Keratinocyte (primary cell): ENCODE data around the gene CMTR1. TPM values are rescaled to one million over a fixed set of nuclear protein-coding genes. Genes with fewer than 3 reads are reported as not detected.

Experiments
- DNase-seq: peaks from one replicate; pipeline ENCODE4 v3.0.0-alpha.2; 2011; ENCODE audit warnings: low read depth, missing footprints, low spot score
- FAIRE-seq: peaks from 2 replicates; lab custom pipeline; 2011; peaks lifted over from hg19 to GRCh38; lab: Jason Lieb, UNC
- H2AFZ ChIP-seq: 2 replicates; pipeline ENCODE4 v1.6.0; 2012; ENCODE audit warnings: low read length, control low read depth, inconsistent platforms; ENCODE audit not compliant: control insufficient read depth
- H3K27ac ChIP-seq: 2 replicates; pipeline ENCODE4 v1.5.1; 2011; ENCODE audit warnings: low read length; ENCODE audit not compliant: control insufficient read depth, insufficient read depth
- H3K27me3 ChIP-seq: 3 replicates; pipeline ENCODE4 v1.6.0; 2011; ENCODE audit warnings: low read length; ENCODE audit not compliant: control insufficient read depth, insufficient read depth; ENCODE audit errors: extremely low read depth
- H3K36me3 ChIP-seq, 2 experiments: 2 replicates in 1 of 2; 3 replicates in 1 of 2; pipeline ENCODE4 v1.5.1; 2011; ENCODE audit warnings: low read length in 2 of 2, mild to moderate bottlenecking in 1 of 2; ENCODE audit not compliant: control insufficient read depth in 2 of 2, insufficient read depth in 2 of 2; ENCODE audit errors: extremely low read depth in 1 of 2
- H3K4me1 ChIP-seq: 3 replicates; pipeline ENCODE4 v1.5.1; 2011; ENCODE audit warnings: low read length; ENCODE audit not compliant: control insufficient read depth, insufficient read depth; ENCODE audit errors: extremely low read depth
- H3K4me2 ChIP-seq: 3 replicates; pipeline ENCODE4 v1.6.0; 2011; ENCODE audit warnings: low read depth, low read length; ENCODE audit not compliant: control insufficient read depth, insufficient read depth; ENCODE audit errors: extremely low read depth
- H3K4me3 ChIP-seq, 3 experiments: fragments of 200-600 bp in 1 of 3; sonication (generic) in 1 of 3; 2 replicates in 2 of 3; 3 replicates in 1 of 3; pipeline ENCODE4 v1.5.1; 2011 to 2016; ENCODE audit warnings: low read length in 3 of 3, mild to moderate bottlenecking in 3 of 3, control low read depth in 2 of 3, inconsistent platforms in 1 of 3, low read depth in 1 of 3, mixed read lengths in 1 of 3, mixed run types in 1 of 3, moderate library complexity in 1 of 3; ENCODE audit not compliant: control insufficient read depth in 2 of 3, insufficient read depth in 2 of 3; ENCODE audit errors: extremely low read depth in 1 of 3
- H3K79me2 ChIP-seq: 2 replicates; pipeline ENCODE4 v1.6.0; 2012; ENCODE audit warnings: low read length; ENCODE audit not compliant: control insufficient read depth, insufficient read depth
- H3K9ac ChIP-seq: 3 replicates; pipeline ENCODE4 v1.6.0; 2011; ENCODE audit warnings: low read length; ENCODE audit not compliant: control insufficient read depth, insufficient read depth; ENCODE audit errors: extremely low read depth
- H3K9me1 ChIP-seq: 3 replicates; pipeline ENCODE4 v1.6.0; 2011; ENCODE audit warnings: low read length; ENCODE audit not compliant: control insufficient read depth, insufficient read depth; ENCODE audit errors: extremely low read depth
- H3K9me3 ChIP-seq: 2 replicates; pipeline ENCODE4 v1.5.1; 2012; ENCODE audit warnings: low read depth, low read length; ENCODE audit not compliant: control insufficient read depth
- H4K20me1 ChIP-seq: 3 replicates; pipeline ENCODE4 v1.6.0; 2011; ENCODE audit warnings: low read length; ENCODE audit not compliant: control insufficient read depth, insufficient read depth; ENCODE audit errors: extremely low read depth
- EZH2 ChIP-seq: IDR thresholded peaks from one replicate; pipeline ENCODE4 v1.6.1; 2012; ENCODE audit warnings: inconsistent platforms, mild to moderate bottlenecking, low read length, moderate library complexity
- dilution Hi-C: fragments of 300-500 bp; cut with MboI; formaldehyde crosslinking; loops from one replicate; pipeline ENCODE4 v1.7.0; 2020; ENCODE audit warnings: low sequenced_read_pairs; ENCODE audit not compliant: extremely low pct_ligation_motif_present
- polyA plus RNA-seq, 5 experiments: library from polyadenylated mRNA; depleted of rRNA in 3 of 5; stranded (reverse) in 3 of 5; stranded (forward) in 1 of 5; unstranded in 1 of 5; fragments of >200 nt; gene quantifications; 1 replicate in 1 of 5; 2 replicates in 3 of 5; 3 replicates in 1 of 5; pipeline versions ENCODE4 v1.2.1 to v1.2.3, GENCODE V29; 2011 to 2012; ENCODE audit warnings: missing spikeins in 2 of 5, low read depth in 1 of 5, low replicate concordance in 1 of 5
- TF ChIP-seq, protein P1 (sequence below), 3 experiments: IDR thresholded peaks in 1 of 3; conservative IDR thresholded peaks in 1 of 3; optimal IDR thresholded peaks in 1 of 3; 2 replicates in 2 of 3; 3 replicates in 1 of 3; pipeline versions ENCODE3 to v1.5.1; 2011; ENCODE audit warnings: low read length in 3 of 3, mild to moderate bottlenecking in 3 of 3, moderate library complexity in 2 of 3, control low read depth in 1 of 3, inconsistent platforms in 1 of 3; ENCODE audit not compliant: insufficient read depth in 2 of 3; ENCODE audit errors: extremely low read depth in 1 of 3

Gene CMTR1
- polyA plus RNA-seq, 1 donor (not counting 4 experiments of a cell fraction or from before 2014, with no cell fraction given) = 24.6 TPM

- Histone ChIP-seq H3K27ac (no peak overlapping the region), H3K4me3 (no peak overlapping the region), H2AFZ (no peak overlapping the region), H4K20me1 (no peaks in the 10 kb centered on the region), H3K36me3 (no peaks in the 10 kb centered on the region), H3K27me3 (no peaks in the 10 kb centered on the region), H3K9me3 (no peaks in the 10 kb centered on the region), H3K79me2 (no peaks in the 10 kb centered on the region), H3K9ac (no peak overlapping the region), H3K4me2 (no peak overlapping the region), H3K9me1 (no peaks in the 10 kb centered on the region), H3K4me1 (peaks cover 10% of the 10 kb centered on the region)
- dilution Hi-C loops = no loop called here
- DNase-seq = no peak
- TF ChIP-seq, protein P1, sequence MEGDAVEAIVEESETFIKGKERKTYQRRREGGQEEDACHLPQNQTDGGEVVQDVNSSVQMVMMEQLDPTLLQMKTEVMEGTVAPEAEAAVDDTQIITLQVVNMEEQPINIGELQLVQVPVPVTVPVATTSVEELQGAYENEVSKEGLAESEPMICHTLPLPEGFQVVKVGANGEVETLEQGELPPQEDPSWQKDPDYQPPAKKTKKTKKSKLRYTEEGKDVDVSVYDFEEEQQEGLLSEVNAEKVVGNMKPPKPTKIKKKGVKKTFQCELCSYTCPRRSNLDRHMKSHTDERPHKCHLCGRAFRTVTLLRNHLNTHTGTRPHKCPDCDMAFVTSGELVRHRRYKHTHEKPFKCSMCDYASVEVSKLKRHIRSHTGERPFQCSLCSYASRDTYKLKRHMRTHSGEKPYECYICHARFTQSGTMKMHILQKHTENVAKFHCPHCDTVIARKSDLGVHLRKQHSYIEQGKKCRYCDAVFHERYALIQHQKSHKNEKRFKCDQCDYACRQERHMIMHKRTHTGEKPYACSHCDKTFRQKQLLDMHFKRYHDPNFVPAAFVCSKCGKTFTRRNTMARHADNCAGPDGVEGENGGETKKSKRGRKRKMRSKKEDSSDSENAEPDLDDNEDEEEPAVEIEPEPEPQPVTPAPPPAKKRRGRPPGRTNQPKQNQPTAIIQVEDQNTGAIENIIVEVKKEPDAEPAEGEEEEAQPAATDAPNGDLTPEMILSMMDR (optimal IDR thresholded peaks at IDR 0.05 in 1 of 3, IDR thresholded peaks at IDR 0.05 in 1 of 3, conservative IDR thresholded peaks at IDR 0.05 in 1 of 3; ENCODE audit: extremely low read depth in 1 of 3, insufficient read depth in 2 of 3, low read length in 3 of 3) = no peak
- no peak for TF ChIP-seq EZH2
- no peak for FAIRE-seq
Observed at GRCh38 chr6:37501632-37502491, 68.8 kb downstream of the CMTR1 start.

DNA sequence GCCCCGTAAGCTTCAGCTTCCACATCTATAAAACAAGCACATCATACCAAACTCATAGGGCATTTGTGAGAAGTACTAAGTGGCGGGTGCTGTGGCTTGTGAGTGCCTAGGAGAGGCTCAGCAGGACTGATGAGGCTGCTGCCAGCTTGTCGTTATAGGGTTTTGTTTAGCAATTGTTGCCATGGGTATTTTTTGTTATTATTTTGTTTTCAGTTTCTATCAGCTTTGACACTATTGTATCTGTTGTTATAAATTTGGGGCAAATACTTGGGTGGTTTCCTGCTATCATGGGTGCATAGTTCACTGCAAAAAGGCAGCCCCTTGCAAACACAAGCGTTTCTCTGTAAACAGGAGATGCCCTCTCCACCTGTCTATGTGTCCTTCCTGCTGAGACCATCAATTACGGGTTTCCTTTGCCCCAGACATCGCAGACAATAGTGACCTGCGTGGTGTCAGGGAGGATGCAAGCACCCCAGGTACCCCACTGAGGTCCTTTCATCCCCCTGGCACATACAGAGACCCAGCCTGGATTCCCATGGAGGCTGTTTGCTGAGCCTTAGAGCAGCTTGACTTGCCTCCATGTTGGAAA, 69.8 kb downstream of the CMTR1 start:
- Histone ChIP-seq H3K27ac (no peak overlapping the region), H3K9me1 (no peaks in the 10 kb centered on the region), H3K4me3 (no peak overlapping the region), H2AFZ (no peak overlapping the region), H3K9me3 (no peaks in the 10 kb centered on the region), H3K79me2 (no peaks in the 10 kb centered on the region), H3K4me1 (peaks cover 10% of the 10 kb centered on the region), H3K27me3 (no peaks in the 10 kb centered on the region), H4K20me1 (no peaks in the 10 kb centered on the region), H3K36me3 (no peaks in the 10 kb centered on the region), H3K9ac (no peak overlapping the region), H3K4me2 (no peak overlapping the region)
- dilution Hi-C loops = no loop called here
- TF ChIP-seq, protein P1 (optimal IDR thresholded peaks at IDR 0.05 in 1 of 3, IDR thresholded peaks at IDR 0.05 in 1 of 3, conservative IDR thresholded peaks at IDR 0.05 in 1 of 3; ENCODE audit: extremely low read depth in 1 of 3, insufficient read depth in 2 of 3, low read length in 3 of 3) = no peak
- no peak for TF ChIP-seq EZH2
- no peak for FAIRE-seq
- no peak for DNase-seq
